ENCODE results near the gene SAMD14. TPM values are rescaled to one million over a fixed set of nuclear protein-coding genes. Genes with fewer than 3 reads are reported as not detected.

SAMD14 gene
- total and polyA plus RNA-seq, 10 of the 15 experiments (the other 5 are each of a cell fraction or from before 2014, with no cell fraction given), result 0.06 to 1.7 (median 0.25) TPM; not detected in 3

- no peak for TF ChIP-seq CUX1 (IDR thresholded peaks at IDR 0.05; ENCODE audit: insufficient replicate concordance, low read depth, low read length)
- TF ChIP-seq RAD51 (IDR thresholded peaks at IDR 0.05), result peak; percentile 49; the same call in 1 of the 2 replicates
- no peak for TF ChIP-seq ZZZ3 (IDR thresholded peaks at IDR 0.05; ENCODE audit: control insufficient read depth, insufficient read length, low read depth)
- TF ChIP-seq SIX5 (IDR thresholded peaks at IDR 0.05; ENCODE audit: low read depth, low read length, severe bottlenecking), result no peak
- TF ChIP-seq ZNF384 (IDR thresholded peaks at IDR 0.05; ENCODE audit: borderline replicate concordance, low read depth, low read length), result no peak
- no peak for TF ChIP-seq EED (IDR thresholded peaks at IDR 0.05; ENCODE audit: low read depth)
- peak; percentile 61; the same call in 1 of the 2 replicates for TF ChIP-seq HDGF (IDR thresholded peaks at IDR 0.05)
- TF ChIP-seq NFYA (IDR thresholded peaks at IDR 0.05; ENCODE audit: borderline replicate concordance, low read depth, low read length), result no peak
- no peak for TF ChIP-seq MTA2 (IDR thresholded peaks at IDR 0.05; ENCODE audit: low read depth)
- 0 out of 2 replicates have a peak, but pooled peaks have one; percentile 30 for TF ChIP-seq MAX (IDR thresholded peaks at IDR 0.05; ENCODE audit: low read depth, low read length)
These were observed 48.2 kb upstream of the SAMD14 start (continued) for GRCh38 chr17:50177983-50178834.

All from GM12878 (cell line).